ENCODE data around the gene CCIN.

GRCh38 chr9:36121971-36122370, 47.2 kb upstream of the CCIN start:
- no peak for TF ChIP-seq CTCF (IDR thresholded peaks at IDR 0.05)
- TF ChIP-seq POLR2A (IDR thresholded peaks at IDR 0.05) = no peak

All from Peyer's patch (tissue), 4 donors.